ENCODE data around the gene TNFSF8. TPM values are rescaled to one million over a fixed set of nuclear protein-coding genes. Genes with fewer than 3 reads are reported as not detected.

The TNFSF8 gene
- total RNA-seq, 1 experiment from 2014 or later = not detected

DNA sequence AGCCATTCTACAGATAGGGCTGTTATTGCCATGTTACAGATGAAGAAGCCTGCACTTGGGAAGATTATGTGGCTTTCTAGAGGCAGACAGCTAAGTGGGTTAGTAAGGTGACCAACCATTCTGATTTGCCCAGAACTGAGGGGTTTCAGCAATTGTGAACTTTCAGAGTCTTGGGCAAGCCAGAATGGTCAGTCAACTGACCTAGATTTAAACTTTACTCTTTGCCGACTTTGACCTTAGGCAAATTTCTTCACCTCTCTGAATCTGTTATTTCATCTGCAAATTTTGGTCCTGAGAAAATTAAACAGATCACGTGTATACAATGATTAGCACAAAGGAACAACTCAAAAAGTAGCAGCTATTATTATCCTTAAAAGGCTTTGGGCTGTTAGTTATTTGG, 20.4 kb upstream of the TNFSF8 start:
- Histone ChIP-seq H3K27ac (no peak overlapping the region), H3K4me3 (no peak overlapping the region), H3K9me3 (replicated peaks) (no peaks in the 10 kb centered on the region; the same call in 1 of the 2 replicates), H3K4me1 (no peaks in the 10 kb centered on the region), H3K27me3 (peaks cover 5% of the 10 kb centered on the region), H3K36me3 (no peaks in the 10 kb centered on the region)
- DNase-seq = no peak

DNA sequence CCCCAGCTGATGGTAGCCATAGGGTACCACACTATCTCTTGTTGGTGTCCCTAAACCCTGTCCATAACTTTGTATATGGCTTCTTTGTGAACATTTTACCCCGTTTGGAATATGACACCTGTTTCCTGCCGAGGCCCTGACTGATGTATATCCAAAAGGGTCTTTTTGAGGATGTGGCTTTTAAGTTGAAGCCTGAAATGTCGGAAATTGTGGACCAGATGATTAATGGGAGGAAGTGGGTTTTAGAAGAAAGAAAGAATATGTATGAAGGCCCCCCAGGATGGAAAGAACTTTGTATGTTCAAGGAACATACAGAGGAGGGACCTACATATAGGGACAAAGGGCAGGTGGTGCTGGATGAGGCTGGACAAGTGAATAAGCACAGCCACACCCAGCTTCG, 16.7 kb upstream of the TNFSF8 start:
- H3K4me1 ChIP-seq = no peaks in the 10 kb centered on the region
- no peaks in the 10 kb centered on the region for H3K36me3 ChIP-seq
- H3K27me3 ChIP-seq = peaks cover 5% of the 10 kb centered on the region; the same call in 1 of the 2 replicates
- DNase-seq = no peak
- no peak overlapping the region for H3K4me3 ChIP-seq
- no peaks in the 10 kb centered on the region; the same call in 1 of the 2 replicates for H3K9me3 ChIP-seq (replicated peaks)
- H3K27ac ChIP-seq = no peak overlapping the region

DNA sequence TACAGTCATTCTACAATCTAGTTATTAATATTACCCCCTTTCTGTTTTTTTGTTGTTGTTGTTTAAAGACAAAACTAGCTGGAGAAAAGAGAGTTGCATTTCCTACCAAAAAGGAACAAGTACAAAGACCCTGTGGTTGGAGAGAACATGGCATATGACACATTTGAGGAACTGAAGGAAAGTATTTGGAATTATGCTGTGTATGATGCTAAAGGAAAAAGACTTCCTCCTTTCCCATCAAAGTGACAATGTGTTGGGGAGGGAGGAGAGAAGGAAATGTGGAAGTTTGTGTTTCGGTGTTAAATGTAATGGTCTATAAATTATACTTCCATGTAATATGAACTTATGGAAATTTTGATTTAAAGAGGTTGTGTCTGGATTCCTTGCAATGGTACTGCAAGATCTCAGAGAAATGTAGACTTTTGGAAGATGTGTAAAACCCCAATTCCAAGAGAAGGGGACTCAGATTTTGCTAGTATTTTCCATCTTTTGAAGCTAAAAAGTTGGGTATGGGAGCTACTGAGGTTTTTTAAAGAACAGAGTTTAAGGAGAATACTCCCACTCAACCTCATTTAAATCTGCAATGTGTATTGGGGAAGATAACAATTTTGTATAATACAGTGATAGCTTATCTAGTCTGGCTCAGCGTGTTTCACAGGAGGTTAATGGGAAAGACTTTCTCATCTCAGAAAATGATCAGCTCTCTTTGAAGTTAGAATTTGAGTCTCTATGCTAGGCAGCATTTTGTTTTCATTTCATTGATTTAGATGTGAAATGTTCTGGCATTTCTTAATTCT, 15.4 kb upstream of the TNFSF8 start:
- DNase-seq = no peak
- Histone ChIP-seq H3K4me1 (no peaks in the 10 kb centered on the region), H3K9me3 (replicated peaks) (no peaks in the 10 kb centered on the region), H3K36me3 (no peaks in the 10 kb centered on the region), H3K27ac (no peak overlapping the region), H3K4me3 (no peak overlapping the region), H3K27me3 (peaks cover 5% of the 10 kb centered on the region; the same call in 1 of the 2 replicates)

DNA sequence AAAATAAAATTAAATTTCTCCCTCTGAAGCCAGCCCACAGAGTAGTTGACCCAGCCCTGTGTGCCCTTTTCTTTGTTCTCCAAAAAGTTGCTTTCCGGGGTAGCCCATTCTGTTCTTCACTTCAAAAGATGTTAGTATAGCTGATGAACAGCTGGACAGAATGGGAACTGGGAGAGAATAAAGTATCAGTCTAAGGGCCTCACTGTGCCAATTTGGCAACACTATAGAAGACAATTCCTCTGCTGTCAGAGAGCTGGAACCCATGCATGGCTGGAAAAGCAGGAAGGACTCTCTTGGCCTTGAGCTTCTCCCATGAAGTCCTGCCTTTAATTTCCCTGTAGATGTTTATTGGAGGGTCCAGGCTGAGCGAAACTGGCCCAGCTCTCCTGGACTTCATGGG, 11.0 kb upstream of the TNFSF8 start:
- Histone ChIP-seq H3K36me3 (no peaks in the 10 kb centered on the region), H3K4me3 (no peak overlapping the region), H3K4me1 (no peaks in the 10 kb centered on the region), H3K27me3 (no peaks in the 10 kb centered on the region), H3K27ac (no peak overlapping the region), H3K9me3 (replicated peaks) (no peaks in the 10 kb centered on the region)
- DNase-seq = no peak

DNA sequence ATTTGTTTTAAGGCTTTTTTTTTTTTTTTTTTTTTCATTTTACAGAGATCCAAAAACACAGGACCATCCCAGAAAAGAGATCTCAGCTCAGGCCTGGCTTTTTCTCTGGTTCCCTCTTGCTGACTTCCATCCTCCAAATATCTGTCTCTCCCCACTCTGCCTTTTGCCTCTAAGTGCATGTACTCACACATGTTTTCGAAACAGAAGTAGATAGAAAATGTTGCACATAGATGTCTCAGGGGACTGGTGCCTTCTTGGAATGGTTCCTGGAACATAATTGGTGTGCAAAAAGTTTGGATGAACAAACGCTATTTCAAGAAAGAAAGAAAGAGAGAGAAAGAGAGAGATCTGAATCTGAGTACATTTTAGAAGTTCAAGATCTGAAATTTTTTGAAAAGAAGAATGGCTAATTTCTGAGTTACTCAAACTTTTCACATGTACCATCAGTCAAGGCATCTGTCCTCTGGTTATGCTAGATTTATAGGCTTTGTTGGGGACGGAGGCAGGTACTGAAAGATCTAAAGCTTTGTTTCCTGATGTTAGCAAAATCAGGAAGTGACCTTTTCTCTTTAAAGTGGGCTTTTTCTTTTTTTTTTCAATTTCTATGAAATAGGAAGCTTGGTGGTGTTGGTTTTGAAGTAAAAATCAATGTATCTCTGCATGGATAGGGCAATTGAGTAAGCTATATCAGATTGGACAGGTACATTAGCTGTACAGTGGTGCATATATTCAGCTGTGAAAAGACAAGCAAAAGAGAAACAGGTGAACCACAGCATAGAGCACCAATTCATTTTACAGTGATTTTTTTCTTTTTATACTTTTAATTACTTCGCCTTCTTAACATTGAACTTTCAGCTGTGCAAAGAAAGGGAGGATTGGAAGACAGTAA, 8.5 kb upstream of the TNFSF8 start:
- no peak for DNase-seq
- Histone ChIP-seq H3K4me3 (no peak overlapping the region), H3K27me3 (peaks cover 8% of the 10 kb centered on the region; the same call in 1 of the 2 replicates), H3K27ac (no peak overlapping the region), H3K36me3 (no peaks in the 10 kb centered on the region), H3K9me3 (replicated peaks) (no peaks in the 10 kb centered on the region), H3K4me1 (no peaks in the 10 kb centered on the region)

DNA sequence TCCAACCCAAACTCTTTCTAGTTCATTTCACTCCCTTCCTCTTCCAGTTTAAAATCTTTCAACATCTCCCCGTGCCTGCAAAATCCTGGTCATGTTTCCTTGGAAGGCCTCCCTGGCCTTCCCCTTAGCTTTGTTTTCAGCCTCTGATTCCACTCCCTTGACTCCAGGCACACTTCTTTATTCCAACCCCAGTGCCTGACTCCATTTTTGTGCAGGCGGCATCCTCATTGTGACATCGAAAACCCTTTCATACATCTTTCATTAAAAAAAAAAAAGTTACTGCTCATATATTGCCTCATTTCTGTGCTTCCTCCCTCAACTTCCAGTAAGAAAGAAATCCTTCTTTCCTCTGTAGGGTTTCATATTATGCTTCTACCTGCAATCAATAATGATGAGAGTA, 7.1 kb upstream of the TNFSF8 start:
- Histone ChIP-seq H3K36me3 (no peaks in the 10 kb centered on the region), H3K4me3 (no peak overlapping the region), H3K27ac (no peak overlapping the region), H3K27me3 (peaks cover 8% of the 10 kb centered on the region; the same call in 1 of the 2 replicates), H3K9me3 (replicated peaks) (no peaks in the 10 kb centered on the region), H3K4me1 (no peaks in the 10 kb centered on the region)
- DNase-seq = no peak

DNA sequence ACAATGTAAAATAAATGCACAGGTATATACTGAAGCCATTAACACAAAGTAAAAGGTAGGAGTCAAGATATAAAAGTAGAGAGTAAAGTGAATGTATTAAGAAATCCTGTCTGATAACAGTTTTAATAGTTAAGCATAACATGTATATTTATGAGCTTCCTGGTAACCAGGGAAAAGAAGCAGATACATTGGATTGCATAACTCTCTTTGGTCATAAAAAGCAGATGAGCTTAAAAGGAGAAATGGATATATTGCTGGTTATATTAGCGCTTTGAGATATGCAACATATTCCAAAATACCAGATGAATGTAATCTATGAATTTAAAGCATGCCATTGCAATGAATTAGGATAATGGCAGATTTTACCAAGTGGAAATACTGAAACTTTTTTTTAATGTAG, 6.2 kb upstream of the TNFSF8 start:
- no peak overlapping the region for H3K27ac ChIP-seq
- H3K4me3 ChIP-seq = no peak overlapping the region
- no peaks in the 10 kb centered on the region for H3K4me1 ChIP-seq
- peaks cover 13% of the 10 kb centered on the region; the same call in 1 of the 2 replicates for H3K27me3 ChIP-seq
- no peaks in the 10 kb centered on the region for H3K36me3 ChIP-seq
- DNase-seq = no peak
- no peaks in the 10 kb centered on the region for H3K9me3 ChIP-seq (replicated peaks)

DNA sequence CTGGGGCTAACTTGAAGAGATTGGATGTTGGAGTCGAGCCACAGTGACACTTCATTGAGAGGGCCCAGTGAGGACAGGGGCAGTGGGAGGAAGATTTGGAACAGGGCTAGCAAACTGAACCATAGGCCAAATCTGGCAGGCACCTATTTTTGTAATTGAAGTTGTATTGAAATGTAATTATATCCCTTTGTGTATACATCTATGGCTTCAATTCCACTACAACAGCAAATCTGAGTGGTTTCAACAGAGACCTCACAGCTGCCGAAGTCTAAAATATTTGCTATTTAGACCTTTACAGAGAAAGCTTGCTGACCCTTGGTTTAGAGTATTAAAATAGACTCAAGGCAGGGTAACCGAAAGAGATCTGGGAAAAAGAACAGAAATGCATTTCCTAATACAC, 4.7 kb upstream of the TNFSF8 start:
- Histone ChIP-seq H3K36me3 (no peaks in the 10 kb centered on the region), H3K9me3 (replicated peaks) (no peaks in the 10 kb centered on the region), H3K4me1 (no peaks in the 10 kb centered on the region), H3K4me3 (no peak overlapping the region), H3K27ac (no peak overlapping the region), H3K27me3 (peaks cover 13% of the 10 kb centered on the region; the same call in 1 of the 2 replicates)
- no peak for DNase-seq

DNA sequence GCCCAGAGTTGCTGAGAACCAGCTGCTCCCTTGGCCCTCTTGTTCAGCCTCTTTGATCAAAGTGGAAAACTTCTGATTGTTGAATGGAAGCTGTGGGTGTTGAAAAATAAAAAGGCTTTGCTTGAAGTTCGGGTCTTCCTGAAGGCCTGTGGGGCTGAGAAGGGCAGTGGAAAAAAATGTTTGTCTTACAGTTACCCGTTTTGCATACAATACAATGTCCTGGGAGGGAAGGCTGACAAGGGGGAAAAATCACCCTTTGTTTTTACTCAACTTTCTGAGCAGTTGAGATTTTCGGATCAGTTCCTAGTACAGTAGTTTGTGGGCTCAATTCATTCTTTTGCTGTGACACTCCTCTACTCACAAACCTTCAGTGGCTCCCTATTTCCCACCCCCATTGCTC, 2.1 kb upstream of the TNFSF8 start:
- no peak overlapping the region for H3K27ac ChIP-seq
- DNase-seq = no peak
- H3K4me1 ChIP-seq = no peaks in the 10 kb centered on the region
- no peak overlapping the region for H3K4me3 ChIP-seq
- no peaks in the 10 kb centered on the region for H3K9me3 ChIP-seq (replicated peaks)
- H3K36me3 ChIP-seq = no peaks in the 10 kb centered on the region
- peaks cover 13% of the 10 kb centered on the region; the same call in 1 of the 2 replicates for H3K27me3 ChIP-seq

DNA sequence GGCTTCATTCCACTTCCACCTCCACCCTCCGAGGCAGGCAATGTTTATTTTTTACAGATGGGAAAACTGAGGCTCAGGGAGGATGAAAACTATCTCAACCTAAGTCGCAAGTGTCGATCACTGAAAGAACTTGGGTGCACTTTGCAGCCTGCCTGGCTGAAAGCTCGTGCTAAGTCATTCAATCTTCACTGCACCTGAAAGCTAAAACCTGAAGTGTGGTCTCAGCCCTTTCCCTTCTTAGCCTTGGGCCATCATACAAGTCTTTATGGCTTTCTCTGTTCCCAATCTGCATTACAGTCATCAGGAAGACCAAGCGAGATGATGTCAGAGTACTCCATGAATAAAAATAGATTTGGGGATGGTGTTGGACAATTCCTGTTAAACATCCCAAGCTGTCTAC, 1.0 kb upstream of the TNFSF8 start:
- no peak overlapping the region for H3K27ac ChIP-seq
- DNase-seq = no peak
- H3K4me3 ChIP-seq = no peak overlapping the region
- peaks cover 15% of the 10 kb centered on the region; the same call in 1 of the 2 replicates for H3K27me3 ChIP-seq
- no peaks in the 10 kb centered on the region for H3K9me3 ChIP-seq (replicated peaks)
- no peaks in the 10 kb centered on the region for H3K36me3 ChIP-seq
- H3K4me1 ChIP-seq = no peaks in the 10 kb centered on the region

DNA sequence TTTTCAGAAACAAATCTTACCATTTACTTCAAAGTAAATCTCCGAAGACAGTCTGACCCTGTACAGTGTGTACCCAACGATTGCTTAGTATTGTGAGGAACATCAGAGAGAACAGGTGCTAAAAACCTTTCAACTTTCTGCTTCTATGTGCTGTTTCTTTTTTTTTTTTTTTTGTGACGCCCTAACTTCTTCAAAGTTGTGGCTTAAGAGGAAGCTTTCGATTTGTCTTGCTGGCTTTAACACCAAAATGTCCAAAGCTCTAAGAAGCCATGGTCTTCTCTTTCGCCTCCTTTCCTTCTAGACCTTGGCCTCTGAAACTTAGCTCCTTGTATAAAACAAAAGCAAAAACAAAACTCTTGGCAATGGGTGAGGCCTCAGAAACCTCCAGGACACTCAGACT, 1.2 kb downstream of the TNFSF8 start:
- no peak overlapping the region for H3K27ac ChIP-seq
- no peak for DNase-seq
- H3K27me3 ChIP-seq = 0 out of 2 replicates have a peak, but pooled peaks cover 8% of the 10 kb centered on the region
- H3K9me3 ChIP-seq (replicated peaks) = no peaks in the 10 kb centered on the region
- no peak overlapping the region for H3K4me3 ChIP-seq
- no peaks in the 10 kb centered on the region for H3K36me3 ChIP-seq
- no peaks in the 10 kb centered on the region for H3K4me1 ChIP-seq

DNA sequence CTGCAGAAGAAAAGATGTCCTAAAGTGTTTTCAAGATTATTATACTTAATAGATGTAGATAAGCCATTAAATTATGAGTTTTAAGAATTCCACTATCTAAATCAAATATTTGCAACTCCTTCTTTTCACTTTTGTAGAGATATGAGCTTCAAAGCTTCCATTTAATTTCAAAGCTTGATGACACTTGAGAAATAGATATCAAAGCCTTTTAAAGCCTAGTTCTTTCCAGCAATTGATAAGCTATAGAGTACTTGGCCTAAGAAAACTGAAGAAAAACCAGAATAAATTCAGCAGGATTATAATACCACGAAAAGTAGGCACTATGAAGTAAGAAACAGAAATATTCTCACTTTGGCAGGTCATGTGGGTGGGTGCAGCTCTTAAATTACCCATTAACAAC, 1.7 kb downstream of the TNFSF8 start:
- H3K27ac ChIP-seq = no peak overlapping the region
- H3K4me3 ChIP-seq = no peak overlapping the region
- 0 out of 2 replicates have a peak, but pooled peaks cover 7% of the 10 kb centered on the region for H3K27me3 ChIP-seq
- no peaks in the 10 kb centered on the region for H3K9me3 ChIP-seq (replicated peaks)
- H3K36me3 ChIP-seq = no peaks in the 10 kb centered on the region
- no peak for DNase-seq
- H3K4me1 ChIP-seq = no peaks in the 10 kb centered on the region

DNA sequence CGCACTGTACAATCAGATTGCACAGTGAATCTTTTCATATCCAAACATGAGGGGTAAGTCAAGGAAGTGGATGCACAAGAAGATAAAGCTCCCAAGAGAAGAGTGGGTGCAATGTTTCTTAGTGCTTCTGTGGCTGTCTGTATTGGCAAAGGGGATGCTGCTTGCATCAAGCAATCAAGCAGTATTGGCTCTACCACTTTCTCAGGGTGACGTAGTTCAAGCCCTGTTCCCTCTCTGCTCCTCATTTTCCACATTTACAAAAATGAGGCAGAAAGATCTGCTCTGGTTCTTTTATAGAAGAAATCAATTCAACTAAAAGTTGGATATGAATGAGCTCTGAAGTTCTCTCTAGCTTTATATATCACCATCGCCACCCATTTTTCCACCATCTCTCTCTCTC, 2.3 kb downstream of the TNFSF8 start:
- no peak for DNase-seq
- Histone ChIP-seq H3K36me3 (no peaks in the 10 kb centered on the region), H3K27me3 (0 out of 2 replicates have a peak, but pooled peaks cover 7% of the 10 kb centered on the region), H3K4me1 (no peaks in the 10 kb centered on the region), H3K27ac (no peak overlapping the region), H3K4me3 (no peak overlapping the region), H3K9me3 (replicated peaks) (no peaks in the 10 kb centered on the region)

DNA sequence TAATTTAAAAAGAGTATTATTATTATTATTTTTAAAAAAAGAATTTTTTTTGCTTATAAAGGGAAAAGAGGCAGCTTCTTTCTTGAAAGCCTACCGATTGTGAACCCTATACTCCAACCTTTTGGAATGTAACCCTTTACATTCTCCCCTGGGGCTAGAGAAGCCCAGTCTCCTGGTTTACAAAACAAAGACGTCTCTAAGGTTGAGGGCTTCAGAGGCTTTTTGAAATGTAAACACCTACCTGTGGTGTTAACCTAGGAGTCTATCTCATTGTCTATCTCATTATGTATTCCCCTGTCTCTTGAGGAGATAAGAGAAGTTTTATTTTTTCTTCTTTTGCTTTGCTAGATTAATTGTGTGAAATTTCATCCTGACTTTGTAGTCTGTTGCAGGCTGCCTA, 4.7 kb downstream of the TNFSF8 start:
- no peak overlapping the region for H3K27ac ChIP-seq
- H3K9me3 ChIP-seq (replicated peaks) = no peaks in the 10 kb centered on the region
- no peaks in the 10 kb centered on the region for H3K4me1 ChIP-seq
- no peak for DNase-seq
- 0 out of 2 replicates have a peak, but pooled peaks cover 3% of the 10 kb centered on the region for H3K27me3 ChIP-seq
- H3K4me3 ChIP-seq = no peak overlapping the region
- H3K36me3 ChIP-seq = no peaks in the 10 kb centered on the region

DNA sequence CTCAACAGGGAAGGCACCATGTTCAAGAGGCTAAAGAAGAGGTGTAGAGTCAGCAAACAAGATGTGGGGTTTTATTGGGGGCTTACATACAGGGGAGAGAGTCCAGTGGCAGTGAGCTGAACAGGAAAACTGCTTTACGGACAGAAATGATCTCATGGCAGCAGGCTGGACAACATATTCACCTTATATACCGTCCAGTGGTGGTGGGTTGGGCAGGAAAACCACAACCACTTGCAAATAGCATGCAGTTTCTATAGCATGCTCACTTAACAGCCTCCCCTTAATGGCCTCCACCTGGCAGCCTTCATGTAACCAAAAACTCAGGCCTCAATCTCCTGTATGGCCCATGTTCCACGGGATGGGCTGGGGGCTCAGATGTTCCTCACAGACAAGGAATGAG, 5.4 kb downstream of the TNFSF8 start:
- H3K4me3 ChIP-seq = no peak overlapping the region
- H3K36me3 ChIP-seq = no peaks in the 10 kb centered on the region
- H3K27me3 ChIP-seq = 0 out of 2 replicates have a peak, but pooled peaks cover 3% of the 10 kb centered on the region
- no peak overlapping the region for H3K27ac ChIP-seq
- no peak for DNase-seq
- H3K4me1 ChIP-seq = no peaks in the 10 kb centered on the region
- no peaks in the 10 kb centered on the region for H3K9me3 ChIP-seq (replicated peaks)

Measured in SJCRH30 (cell line).